HEK293 (cell line): ENCODE data around the gene FPGS.

Source experiments
- CTCF ChIA-PET: fragments of 350-600 bp; formaldehyde crosslinking; extraction: SDS; loops from one replicate; lab custom pipeline; 2021; ENCODE audit warnings: antibody characterized with exemption; lab: Yijun Ruan, JAX
- POLR2A ChIA-PET: fragments of 300-600 bp; formaldehyde crosslinking; extraction: SDS; loops from one replicate; lab custom pipeline; 2020; ENCODE audit warnings: antibody characterized with exemption, inconsistent platforms; lab: Yijun Ruan, JAX
- H3K27ac ChIP-seq: fragments of 200-500 bp; sonication (Bioruptor generic); 2 replicates; pipeline ENCODE4 v1.5.1; 2014; ENCODE audit warnings: low read depth, low read length, control low read depth, inconsistent platforms; ENCODE audit errors: extremely low read depth
- H3K36me3 ChIP-seq, 2 experiments: fragments of 200-500 bp in 1 of 2; sonication (Bioruptor generic) in 1 of 2; 1 replicate in 1 of 2; 2 replicates in 1 of 2; pipeline ENCODE4 v1.5.1; 2014 to 2017; ENCODE audit warnings: inconsistent platforms in 2 of 2, low read length in 2 of 2; ENCODE audit not compliant: control insufficient read depth in 2 of 2, insufficient read depth in 1 of 2
- H3K4me1 ChIP-seq: fragments of 200-500 bp; sonication (Bioruptor generic); 2 replicates; pipeline ENCODE4 v1.5.1; 2014; ENCODE audit warnings: mild to moderate bottlenecking, low read length, inconsistent platforms; ENCODE audit not compliant: control insufficient read depth, insufficient read depth
- H3K4me3 ChIP-seq: 2 replicates; pipeline ENCODE4 v1.5.1; 2011; ENCODE audit warnings: low read depth, mild to moderate bottlenecking, control low read depth, low read length, moderate library complexity
- H3K9me3 ChIP-seq: fragments of 200-500 bp; sonication (Bioruptor generic); 2 replicates; pipeline ENCODE4 v1.5.1; 2014; ENCODE audit warnings: low read depth, low read length, inconsistent platforms; ENCODE audit not compliant: control insufficient read depth, insufficient read depth
- GFI1B ChIP-seq: fragments of 450-650 bp; formaldehyde crosslinking; IDR thresholded peaks from 2 replicates; pipeline ENCODE4 v1.5.1; 2016; ENCODE audit warnings: missing biosample characterization, missing genetic modification characterization
- GLIS2 ChIP-seq: fragments of 450-650 bp; formaldehyde crosslinking; IDR thresholded peaks from 2 replicates; pipeline ENCODE4 v1.5.1; 2016; ENCODE audit warnings: missing biosample characterization, missing genetic modification characterization
- MZF1 ChIP-seq: fragments of 450-650 bp; formaldehyde crosslinking; IDR thresholded peaks from 2 replicates; pipeline ENCODE4 v1.5.1; 2017; ENCODE audit warnings: missing biosample characterization, missing genetic modification characterization, borderline replicate concordance
- SP2 ChIP-seq: fragments of 450-650 bp; formaldehyde crosslinking; IDR thresholded peaks from 2 replicates; pipeline ENCODE4 v1.5.1; 2016; ENCODE audit warnings: missing biosample characterization, missing genetic modification characterization
- SP3 ChIP-seq: fragments of 450-650 bp; formaldehyde crosslinking; IDR thresholded peaks from 2 replicates; pipeline ENCODE4 v1.5.1; 2016; ENCODE audit warnings: missing biosample characterization, missing genetic modification characterization
- TRIM28 ChIP-seq: IDR thresholded peaks from 2 replicates; pipeline ENCODE4 v1.6.1; 2011; ENCODE audit warnings: low read length, control low read depth, borderline replicate concordance
- ZEB2 ChIP-seq: fragments of 450-650 bp; formaldehyde crosslinking; IDR thresholded peaks from 2 replicates; pipeline ENCODE4 v1.5.1; 2016; ENCODE audit warnings: missing biosample characterization, missing genetic modification characterization
- ZFP3 ChIP-seq: fragments of 450-650 bp; formaldehyde crosslinking; IDR thresholded peaks from 2 replicates; pipeline ENCODE4 v1.5.1; 2016; ENCODE audit warnings: low read depth, missing biosample characterization, missing genetic modification characterization
- ZFP69B ChIP-seq: fragments of 450-650 bp; formaldehyde crosslinking; IDR thresholded peaks from 2 replicates; pipeline ENCODE4 v1.5.1; 2016; ENCODE audit warnings: missing biosample characterization, missing genetic modification characterization
- ZNF133 ChIP-seq: fragments of 450-650 bp; formaldehyde crosslinking; IDR thresholded peaks from 2 replicates; pipeline ENCODE4 v1.5.1; 2016; ENCODE audit warnings: missing biosample characterization, missing genetic modification characterization
- ZNF157 ChIP-seq: fragments of 450-650 bp; formaldehyde crosslinking; IDR thresholded peaks from 2 replicates; pipeline ENCODE4 v1.5.1; 2016; ENCODE audit warnings: missing biosample characterization, missing genetic modification characterization
- ZNF175 ChIP-seq: fragments of 450-650 bp; formaldehyde crosslinking; IDR thresholded peaks from 2 replicates; pipeline ENCODE4 v1.5.1; 2016; ENCODE audit warnings: missing biosample characterization, missing genetic modification characterization
- ZNF214 ChIP-seq: fragments of 450-650 bp; formaldehyde crosslinking; IDR thresholded peaks from 2 replicates; pipeline ENCODE4 v1.5.1; 2017; ENCODE audit warnings: missing biosample characterization, mild to moderate bottlenecking, missing genetic modification characterization, borderline replicate concordance
- ZNF221 ChIP-seq: fragments of 450-650 bp; formaldehyde crosslinking; IDR thresholded peaks from 2 replicates; pipeline ENCODE4 v1.5.1; 2017; ENCODE audit warnings: missing biosample characterization, missing genetic modification characterization, borderline replicate concordance
- ZNF248 ChIP-seq: fragments of 450-650 bp; formaldehyde crosslinking; IDR thresholded peaks from 2 replicates; pipeline ENCODE4 v1.5.1; 2017; ENCODE audit warnings: missing biosample characterization, missing genetic modification characterization
- ZNF37A ChIP-seq: fragments of 450-650 bp; IDR thresholded peaks from 2 replicates; pipeline ENCODE4 v1.5.1; 2018; ENCODE audit warnings: missing biosample characterization, missing genetic modification characterization
- ZNF394 ChIP-seq: fragments of 450-650 bp; formaldehyde crosslinking; IDR thresholded peaks from 2 replicates; pipeline ENCODE4 v1.5.1; 2016; ENCODE audit warnings: missing biosample characterization, missing genetic modification characterization, mild to moderate bottlenecking, moderate library complexity, borderline replicate concordance
- ZNF600 ChIP-seq: fragments of 450-650 bp; formaldehyde crosslinking; IDR thresholded peaks from 2 replicates; pipeline ENCODE4 v1.5.1; 2016; ENCODE audit warnings: missing biosample characterization, missing genetic modification characterization
- ZNF610 ChIP-seq: fragments of 450-650 bp; formaldehyde crosslinking; IDR thresholded peaks from 2 replicates; pipeline ENCODE4 v1.5.1; 2016; ENCODE audit warnings: missing biosample characterization, missing genetic modification characterization, borderline replicate concordance
- TF ChIP-seq, protein P1 (sequence below): fragments of 450-650 bp; formaldehyde crosslinking; IDR thresholded peaks from 2 replicates; pipeline ENCODE4 v1.5.1; 2016; ENCODE audit warnings: missing biosample characterization, missing genetic modification characterization
- TF ChIP-seq, protein P2 (sequence below): fragments of 450-650 bp; formaldehyde crosslinking; IDR thresholded peaks from 2 replicates; pipeline ENCODE4 v1.5.1; 2016; ENCODE audit warnings: missing biosample characterization, missing genetic modification characterization
- TF ChIP-seq, protein P3 (sequence below): fragments of 450-650 bp; formaldehyde crosslinking; IDR thresholded peaks from 2 replicates; pipeline ENCODE4 v1.5.1; 2016; ENCODE audit warnings: missing biosample characterization, missing genetic modification characterization, borderline replicate concordance

Gene FPGS

DNA sequence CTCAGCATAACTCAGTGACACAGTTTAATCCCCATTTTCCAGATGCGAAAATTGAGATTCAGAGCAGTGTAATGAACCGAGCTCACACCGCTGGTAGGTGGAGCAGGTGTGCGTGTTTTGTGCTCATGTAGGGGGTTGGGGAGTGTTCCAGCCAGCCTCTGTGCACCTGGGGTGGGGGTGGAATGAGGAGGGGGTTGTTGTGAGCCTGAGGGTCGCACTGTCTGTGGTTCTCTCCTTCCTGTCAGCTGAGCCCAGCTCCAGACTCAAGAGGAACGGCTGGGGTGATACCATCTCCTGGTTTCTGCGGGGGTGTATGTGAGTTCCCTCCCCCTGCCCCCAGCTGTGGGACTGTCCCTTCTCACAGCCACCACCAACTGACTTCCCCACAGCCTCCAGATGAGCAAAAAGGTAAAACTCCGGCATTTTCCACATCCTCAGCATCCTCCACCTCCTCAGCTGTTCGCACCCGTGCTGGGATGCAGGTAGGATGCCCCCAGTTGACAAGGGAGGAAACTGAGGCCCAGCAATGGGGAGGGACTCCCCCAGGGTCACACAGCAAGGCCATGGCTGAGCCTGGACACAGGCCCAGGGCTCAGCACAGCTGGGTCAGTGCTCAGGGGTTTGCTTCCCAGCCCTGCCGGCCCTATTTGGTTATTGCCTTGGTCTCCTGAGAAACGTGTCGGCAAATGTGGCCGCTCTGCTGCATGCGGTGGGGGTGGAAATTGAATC lies 26.3 kb upstream of the FPGS start:
- CTCF ChIA-PET = interaction anchor here (1.2 kb wide), 2 partner anchors 8 to 42 kb away, joined by 3 to 4 read pairs; partner anchors contain the start of gene TOR2A
- POLR2A ChIA-PET = no interaction called here
- Histone ChIP-seq H3K4me1 (no peaks in the 10 kb centered on the region), H3K4me3 (no peak overlapping the region), H3K27ac (no peak overlapping the region), H3K36me3 (no peaks in the 10 kb centered on the region), H3K9me3 (no peaks in the 10 kb centered on the region)
- TF ChIP-seq, protein P1, sequence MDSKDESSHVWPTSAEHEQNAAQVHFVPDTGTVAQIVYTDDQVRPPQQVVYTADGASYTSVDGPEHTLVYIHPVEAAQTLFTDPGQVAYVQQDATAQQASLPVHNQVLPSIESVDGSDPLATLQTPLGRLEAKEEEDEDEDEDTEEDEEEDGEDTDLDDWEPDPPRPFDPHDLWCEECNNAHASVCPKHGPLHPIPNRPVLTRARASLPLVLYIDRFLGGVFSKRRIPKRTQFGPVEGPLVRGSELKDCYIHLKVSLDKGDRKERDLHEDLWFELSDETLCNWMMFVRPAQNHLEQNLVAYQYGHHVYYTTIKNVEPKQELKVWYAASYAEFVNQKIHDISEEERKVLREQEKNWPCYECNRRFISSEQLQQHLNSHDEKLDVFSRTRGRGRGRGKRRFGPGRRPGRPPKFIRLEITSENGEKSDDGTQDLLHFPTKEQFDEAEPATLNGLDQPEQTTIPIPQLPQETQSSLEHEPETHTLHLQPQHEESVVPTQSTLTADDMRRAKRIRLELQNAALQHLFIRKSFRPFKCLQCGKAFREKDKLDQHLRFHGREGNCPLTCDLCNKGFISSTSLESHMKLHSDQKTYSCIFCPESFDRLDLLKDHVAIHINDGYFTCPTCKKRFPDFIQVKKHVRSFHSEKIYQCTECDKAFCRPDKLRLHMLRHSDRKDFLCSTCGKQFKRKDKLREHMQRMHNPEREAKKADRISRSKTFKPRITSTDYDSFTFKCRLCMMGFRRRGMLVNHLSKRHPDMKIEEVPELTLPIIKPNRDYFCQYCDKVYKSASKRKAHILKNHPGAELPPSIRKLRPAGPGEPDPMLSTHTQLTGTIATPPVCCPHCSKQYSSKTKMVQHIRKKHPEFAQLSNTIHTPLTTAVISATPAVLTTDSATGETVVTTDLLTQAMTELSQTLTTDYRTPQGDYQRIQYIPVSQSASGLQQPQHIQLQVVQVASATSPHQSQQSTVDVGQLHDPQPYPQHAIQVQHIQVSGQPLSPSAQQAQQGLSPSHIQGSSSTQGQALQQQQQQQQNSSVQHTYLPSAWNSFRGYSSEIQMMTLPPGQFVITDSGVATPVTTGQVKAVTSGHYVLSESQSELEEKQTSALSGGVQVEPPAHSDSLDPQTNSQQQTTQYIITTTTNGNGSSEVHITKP (tag by site-specific recombination) = peak; percentile 94
- TF ChIP-seq ZNF600 = no peak

DNA sequence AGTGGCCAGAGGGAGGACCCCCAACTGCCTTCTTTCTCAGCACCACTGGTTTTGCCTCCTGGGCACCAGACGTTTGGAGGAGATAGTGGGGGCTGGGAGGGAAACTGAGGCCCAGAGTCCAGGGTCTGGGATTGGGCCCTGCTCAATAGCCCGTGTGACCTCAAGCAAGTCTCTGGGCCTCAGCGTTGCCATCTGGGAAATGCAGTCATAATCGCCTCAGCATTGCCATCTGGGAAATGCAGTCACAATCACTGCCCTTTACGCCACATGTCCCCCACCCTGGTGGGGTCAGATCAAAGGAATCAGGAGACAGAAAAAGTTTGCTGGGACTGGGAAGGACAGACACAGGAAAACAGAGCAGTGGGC lies 25.8 kb upstream of the FPGS start:
- ChIA-PET CTCF (no interaction called here), POLR2A (no interaction called here)
- no peaks in the 10 kb centered on the region for H3K36me3 ChIP-seq
- H3K27ac ChIP-seq = no peak overlapping the region
- no peak overlapping the region for H3K4me3 ChIP-seq
- TF ChIP-seq GFI1B (tag by site-specific recombination) = no peak
- no peak for TF ChIP-seq ZNF157 (tag by site-specific recombination)
- no peak for TF ChIP-seq ZFP3 (tag by site-specific recombination)
- no peaks in the 10 kb centered on the region for H3K9me3 ChIP-seq
- H3K4me1 ChIP-seq = no peaks in the 10 kb centered on the region

DNA sequence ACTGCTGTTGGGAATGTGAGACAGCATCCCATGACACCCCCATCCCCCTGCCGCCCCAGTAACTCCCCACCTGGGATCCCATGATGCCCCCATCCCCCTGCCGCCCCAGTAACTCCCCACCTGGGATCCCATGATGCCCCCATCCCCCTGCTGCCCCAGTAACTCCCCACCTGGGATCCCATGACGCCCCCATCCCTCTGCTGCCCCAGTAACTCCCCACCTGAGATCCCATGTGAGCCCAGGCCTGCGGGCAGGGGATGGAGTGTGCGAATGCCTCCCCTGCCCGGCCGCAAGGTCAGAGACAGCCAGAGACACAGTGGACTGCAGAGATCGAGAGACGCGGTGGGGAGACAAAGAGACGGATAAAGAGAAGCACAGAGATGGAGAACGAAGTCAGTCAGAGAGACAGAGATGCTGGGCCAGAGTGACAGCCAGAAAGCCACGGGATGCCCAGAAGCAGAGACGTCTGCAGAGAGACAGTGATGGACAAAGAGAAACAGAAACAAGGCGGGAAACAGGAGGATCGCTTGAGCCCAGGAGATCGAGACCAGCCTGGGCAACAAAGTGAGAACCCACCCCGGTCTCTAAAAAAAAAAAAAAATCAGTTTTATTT lies 25.2 kb upstream of the FPGS start:
- no peaks in the 10 kb centered on the region for H3K36me3 ChIP-seq
- H3K27ac ChIP-seq = no peak overlapping the region
- H3K4me1 ChIP-seq = no peaks in the 10 kb centered on the region
- ChIA-PET POLR2A (no interaction called here), CTCF (interaction anchor here (0.7 kb wide), 1 partner anchor 84 kb away, joined by 4 read pairs; no protein-coding TSS in a partner anchor)
- no peaks in the 10 kb centered on the region for H3K9me3 ChIP-seq
- H3K4me3 ChIP-seq = no peak overlapping the region
- TF ChIP-seq GLIS2 (tag by site-specific recombination) = no peak
- TF ChIP-seq SP3 (tag by site-specific recombination) = no peak
- TF ChIP-seq ZNF175 (tag by site-specific recombination) = no peak
- TF ChIP-seq ZNF394 = no peak
- no peak for TF ChIP-seq MZF1 (tag by site-specific recombination)
- TF ChIP-seq SP2 = no peak
- TF ChIP-seq ZNF37A (tag by site-specific recombination) = no peak
- no peak for TF ChIP-seq TRIM28
- no peak for TF ChIP-seq ZNF248 (tag by site-specific recombination)
- TF ChIP-seq ZEB2 (tag by site-specific recombination) = no peak
- no peak for TF ChIP-seq ZNF221 (tag by site-specific recombination)
- no peak for TF ChIP-seq ZNF214 (tag by site-specific recombination)
- TF ChIP-seq, protein P2, sequence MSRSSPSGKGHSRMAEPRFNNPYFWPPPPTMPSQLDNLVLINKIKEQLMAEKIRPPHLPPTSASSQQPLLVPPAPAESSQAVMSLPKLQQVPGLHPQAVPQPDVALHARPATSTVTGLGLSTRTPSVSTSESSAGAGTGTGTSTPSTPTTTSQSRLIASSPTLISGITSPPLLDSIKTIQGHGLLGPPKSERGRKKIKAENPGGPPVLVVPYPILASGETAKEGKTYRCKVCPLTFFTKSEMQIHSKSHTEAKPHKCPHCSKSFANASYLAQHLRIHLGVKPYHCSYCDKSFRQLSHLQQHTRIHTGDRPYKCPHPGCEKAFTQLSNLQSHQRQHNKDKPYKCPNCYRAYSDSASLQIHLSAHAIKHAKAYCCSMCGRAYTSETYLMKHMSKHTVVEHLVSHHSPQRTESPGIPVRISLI = no peak
- TF ChIP-seq, protein P3, sequence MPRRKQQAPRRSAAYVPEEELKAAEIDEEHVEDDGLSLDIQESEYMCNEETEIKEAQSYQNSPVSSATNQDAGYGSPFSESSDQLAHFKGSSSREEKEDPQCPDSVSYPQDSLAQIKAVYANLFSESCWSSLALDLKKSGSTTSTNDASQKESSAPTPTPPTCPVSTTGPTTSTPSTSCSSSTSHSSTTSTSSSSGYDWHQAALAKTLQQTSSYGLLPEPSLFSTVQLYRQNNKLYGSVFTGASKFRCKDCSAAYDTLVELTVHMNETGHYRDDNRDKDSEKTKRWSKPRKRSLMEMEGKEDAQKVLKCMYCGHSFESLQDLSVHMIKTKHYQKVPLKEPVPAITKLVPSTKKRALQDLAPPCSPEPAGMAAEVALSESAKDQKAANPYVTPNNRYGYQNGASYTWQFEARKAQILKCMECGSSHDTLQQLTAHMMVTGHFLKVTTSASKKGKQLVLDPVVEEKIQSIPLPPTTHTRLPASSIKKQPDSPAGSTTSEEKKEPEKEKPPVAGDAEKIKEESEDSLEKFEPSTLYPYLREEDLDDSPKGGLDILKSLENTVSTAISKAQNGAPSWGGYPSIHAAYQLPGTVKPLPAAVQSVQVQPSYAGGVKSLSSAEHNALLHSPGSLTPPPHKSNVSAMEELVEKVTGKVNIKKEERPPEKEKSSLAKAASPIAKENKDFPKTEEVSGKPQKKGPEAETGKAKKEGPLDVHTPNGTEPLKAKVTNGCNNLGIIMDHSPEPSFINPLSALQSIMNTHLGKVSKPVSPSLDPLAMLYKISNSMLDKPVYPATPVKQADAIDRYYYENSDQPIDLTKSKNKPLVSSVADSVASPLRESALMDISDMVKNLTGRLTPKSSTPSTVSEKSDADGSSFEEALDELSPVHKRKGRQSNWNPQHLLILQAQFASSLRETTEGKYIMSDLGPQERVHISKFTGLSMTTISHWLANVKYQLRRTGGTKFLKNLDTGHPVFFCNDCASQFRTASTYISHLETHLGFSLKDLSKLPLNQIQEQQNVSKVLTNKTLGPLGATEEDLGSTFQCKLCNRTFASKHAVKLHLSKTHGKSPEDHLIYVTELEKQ (tag by site-specific recombination) = no peak
- TF ChIP-seq ZFP69B (tag by site-specific recombination) = no peak
- TF ChIP-seq ZNF133 (tag by site-specific recombination) = no peak
- no peak for TF ChIP-seq ZNF610 (tag by site-specific recombination)
